ENCODE results near the gene TBC1D24. TPM values are rescaled to one million over a fixed set of nuclear protein-coding genes. Genes with fewer than 3 reads are reported as not detected.
"Not testable (repeated sequence)": the region's sequence is repeated elsewhere in the genome, so short reads cannot be mapped to it uniquely, and the experiment has no call there.

TBC1D24 gene
- total and polyA plus RNA-seq, 7 donors = 0.60 to 16.1 (median 6.5) TPM

- Histone ChIP-seq H3K27ac (peak overlapping the region in 3 of 4 donors; percentile 97 to 98 (median 97)), H3K4me1 (peaks cover 0 to 42% (median 19%) of the 10 kb centered on the region in 4 donors), H3K4me3 (no peak overlapping the region), H3K27me3 (no peaks in the 10 kb centered on the region), H3K36me3 (peaks cover 0 to 8% (median 5%) of the 10 kb centered on the region in 4 donors), H3K9me3 (no peaks in the 10 kb centered on the region)
- DNase-seq = no peak
- WGBS, 2 donors = 83 to 91% methylated on average over 11 of the region's 11 CpGs
- no peak for TF ChIP-seq POLR2AphosphoS5 (IDR thresholded peaks at IDR 0.05)
- no peak for TF ChIP-seq POLR2A (IDR thresholded peaks at IDR 0.05)
- TF ChIP-seq CTCF (IDR thresholded peaks at IDR 0.05) = no peak
- TF ChIP-seq EP300 (IDR thresholded peaks at IDR 0.05) = no peak
- intact Hi-C loops (cut with DNase I) = loop anchor here (5.0 kb wide), 1 partner anchor 243 kb away; the partner anchor contains the start of gene ELOB
Measured at GRCh38 chr16:2533912-2534311, 59.0 kb downstream of the TBC1D24 start.

GRCh38 chr16:2534335-2534734 is 59.4 kb downstream of the TBC1D24 start:
- intact Hi-C loops (cut with DNase I) = loop anchor here (5.0 kb wide), 1 partner anchor 243 kb away; the partner anchor contains the start of gene ELOB
- H3K27ac ChIP-seq = peak overlapping the region in 1 of 4 donors; percentile 97

GRCh38 chr16:2535625-2536013 is 60.7 kb downstream of the TBC1D24 start:
- intact Hi-C loops (cut with DNase I) = no loop called here
- no peaks in the 10 kb centered on the region for H3K27me3 ChIP-seq
- peaks cover 0 to 57% (median 35%) of the 10 kb centered on the region in 4 donors for H3K4me1 ChIP-seq
- H3K27ac ChIP-seq = peak overlapping the region; percentile 0 to 53 (median 33)
- H3K36me3 ChIP-seq = no peaks in the 10 kb centered on the region
- TF ChIP-seq POLR2AphosphoS5 (IDR thresholded peaks at IDR 0.05) (no peak), CTCF (IDR thresholded peaks at IDR 0.05) (no peak)
- peak; percentile 85 for DNase-seq
- WGBS, 2 donors = 79 to 87% methylated on average over 9 of the region's 9 CpGs
- H3K9me3 ChIP-seq = no peaks in the 10 kb centered on the region
- H3K4me3 ChIP-seq = no peak overlapping the region

More at GRCh38 chr16:2534335-2534734, 59.4 kb downstream of the TBC1D24 start:
- H3K4me1 ChIP-seq = peaks cover 0 to 46% (median 23%) of the 10 kb centered on the region in 4 donors
- not testable (repeated sequence) for H3K9me3 ChIP-seq, H3K4me3 ChIP-seq, H3K36me3 ChIP-seq, H3K27me3 ChIP-seq, DNase-seq
- WGBS, 2 donors = 89 to 96% methylated on average over 5 of the region's 5 CpGs

GRCh38 chr16:2537451-2538379 is 62.8 kb downstream of the TBC1D24 start, which contains the start of gene PDPK1:
PDPK1 (plus strand) TSS chr16:2538021; CDS start chr16:2538113, 92 bp downstream.
- 1% methylated on average over 126 of the region's 126 CpGs for WGBS, 2 donors
- H3K27ac ChIP-seq = peak within 1 kb of the TSS; percentile 86 to 92 (median 88)
- DNase-seq = peak; percentile 97
- intact Hi-C loops (cut with DNase I) = no loop called here
- no peaks in the 10 kb centered on the region for H3K27me3 ChIP-seq
- H3K36me3 ChIP-seq = no peaks in the 10 kb centered on the region
- TF ChIP-seq CTCF (IDR thresholded peaks at IDR 0.05) (no peak), EP300 (IDR thresholded peaks at IDR 0.05) (no peak), POLR2AphosphoS5 (IDR thresholded peaks at IDR 0.05) (peak in 3 of 4 donors; percentile 43 to 63 (median 53)), POLR2A (IDR thresholded peaks at IDR 0.05) (no peak)
- H3K4me1 ChIP-seq = peaks cover 0 to 51% (median 38%) of the 10 kb centered on the region in 4 donors
- H3K4me3 ChIP-seq = peak within 1 kb of the TSS; percentile 62 to 89 (median 64)
- H3K9me3 ChIP-seq = no peaks in the 10 kb centered on the region

- DNase-seq; H3K27me3 ChIP-seq; H3K9me3 ChIP-seq; intact Hi-C loops (cut with DNase I); H3K36me3 ChIP-seq: not testable (repeated sequence)
- H3K27ac ChIP-seq = peak overlapping the region in 2 of 4 donors; percentile 88 to 92
- 73 to 87% methylated on average over 24 of the region's 24 CpGs for WGBS, 2 donors
- H3K4me1 ChIP-seq = peaks cover 0 to 46% (median 38%) of the 10 kb centered on the region in 4 donors
- H3K4me3 ChIP-seq = peak overlapping the region in 1 of 4 donors; percentile 62
Measured at GRCh38 chr16:2539192-2539844, 64.4 kb downstream of the TBC1D24 start.

Measured in sigmoid colon (tissue), 7 donors.